Heart right ventricle (tissue), 16 donors: ENCODE data around the gene VANGL1. TPM values are rescaled to one million over a fixed set of nuclear protein-coding genes. Genes with fewer than 3 reads are reported as not detected.

ENCODE experiments used
- ATAC-seq, 8 donors: fragments of 200-7000 bp; cut with Tn5 transposase; one replicate each; pipeline ENCODE4 v1.9.1; 2020; ENCODE audit warnings: mild to moderate bottlenecking in 8 of 8, moderate library complexity in 8 of 8, moderate number of reproducible peaks in 1 of 8
- DNase-seq, 2 donors: peaks; one replicate each; pipeline ENCODE4 v3.0.0-alpha.2; 2020
- H3K27ac ChIP-seq, 10 donors: fragments of 200-600 bp; sonication (generic) in 2 of 10; one replicate each; pipeline versions ENCODE4 v1.5.0 to v1.8.0; 2020 to 2022; ENCODE audit warnings: mild to moderate bottlenecking in 3 of 10
- H3K27me3 ChIP-seq, 7 donors: fragments of 200-600 bp; one replicate each; pipeline ENCODE4 v1.8.0; 2021 to 2022; ENCODE audit warnings: mild to moderate bottlenecking in 2 of 7
- H3K36me3 ChIP-seq, 9 donors: fragments of 200-600 bp; sonication (generic) in 1 of 9; one replicate each; pipeline versions ENCODE4 v1.5.0 to v1.8.0; 2020 to 2022; ENCODE audit warnings: mild to moderate bottlenecking in 2 of 9
- H3K4me1 ChIP-seq, 9 donors: fragments of 200-600 bp; sonication (generic) in 1 of 9; one replicate each; pipeline versions ENCODE4 v1.5.0 to v1.8.0; 2020 to 2022; ENCODE audit warnings: mild to moderate bottlenecking in 4 of 9
- H3K4me3 ChIP-seq, 10 donors: fragments of 200-600 bp; sonication (generic) in 2 of 10; one replicate each; pipeline versions ENCODE4 v1.5.0 to v1.8.0; 2020 to 2022; ENCODE audit warnings: mild to moderate bottlenecking in 7 of 10, moderate library complexity in 2 of 10
- H3K9me3 ChIP-seq, 11 donors: fragments of 200-600 bp in 10 of 11; sonication (generic) in 2 of 11; one replicate each; pipeline versions ENCODE4 v1.5.0 to v1.8.0; 2013 to 2022; ENCODE audit warnings: mild to moderate bottlenecking in 2 of 11, control low read depth in 1 of 11, moderate library complexity in 1 of 11
- CTCF ChIP-seq, 9 donors: fragments of 200-600 bp; sonication (generic) in 2 of 9; IDR thresholded peaks; one replicate each; pipeline versions ENCODE4 v1.5.0 to v1.8.0; 2021 to 2022; ENCODE audit warnings: antibody characterized with exemption in 9 of 9, mild to moderate bottlenecking in 5 of 9, moderate library complexity in 1 of 9
- WGBS, 2 donors: extraction: QIAGEN DNeasy Blood & Tissue Kit; methylation state at CpG; one replicate each; pipeline ENCODE4 v1.1.7; 2013; ENCODE audit warnings: inconsistent platforms in 1 of 2; 5-methylcytosine and 5-hydroxymethylcytosine counted together
- intact Hi-C, 10 donors: fragments of 100-400 bp; cut with DNase I; formaldehyde crosslinking; loops; one replicate each; pipeline versions ENCODE4 v1.11.1 to v1.14.2; 2022
- polyA plus RNA-seq, 2 donors: library from polyadenylated mRNA; stranded (reverse); fragments of 200-250 nt; gene quantifications; one replicate each; pipeline ENCODE4 v1.2.3, GENCODE V29; 2013
- total RNA-seq, 10 donors: library from RNA; stranded (reverse); fragmentation: NEBNext Ultra II Directional in 3 of 10; extraction: Animal tissue kit (Norgen Biotek cat#: 25700) in 3 of 10; gene quantifications; one replicate each; pipeline versions ENCODE4 v1.2.1 to v1.2.4, GENCODE V29; 2021 to 2023
- donor health status: Arrhythmogenic right ventricular cardiomyopathy.
- donor health status: ischemic (EF 13 %, LVEDD 7.1; RV severe dilation, severe dysfunction).
- donor health status: healthy with polysubstance abuse.
- donor health status: DM: no; HTN: yes; CAD: no.
- donor health status: DM: no; HTN: no; CAD: no.
- donor health status: ischemic (EF 25% LVEDD 6.9; RV normal size, moderate dysfunction).
- donor health status: ischemic (EF 25% LVEDD 5.7; RV mildly dilated, moderate dysfunction).
- donor health status: healthy.
- donor health status: DM: yes; HTN: yes; CAD: no.
- donor health status: Ischemic cardiomyopathy.
- donor health status: ischemic (EF 35%, LVEDD 5.7; RV mildly dilated, moderate dysfunction).
- donor health status: nonischemic (EF 11% LVEDD 7.7; RV severe dilation, severe dysfunction).
- donor health status: DM: yes; HTN: yes; CAD: no.
- donor health status: PGD.
- donor health status: ischemic (EF 29% LVEDD 5.4; RV normal size, mild dysfunction).
- donor health status: nonischemic (EF 23%, LVEDD 6.1; RV moderate dilation, normal function).

The VANGL1 gene
- total and polyA plus RNA-seq, 12 donors: 1.7 to 9.8 (median 6.9) TPM

GRCh38 chr1:115719285-115719684 is 77.5 kb downstream of the VANGL1 start:
- intact Hi-C loops: loop anchor here in 3 of 10 donors (5.0 kb wide), 1 partner anchor 43 kb away; no protein-coding TSS in a partner anchor
- no peak for TF ChIP-seq CTCF (IDR thresholded peaks at IDR 0.05)
- 90 to 91% methylated on average over 7 of the region's 7 CpGs for WGBS, 2 donors
- Histone ChIP-seq H3K4me3 (no peak overlapping the region), H3K36me3 (peaks cover 0 to 50% (median 0%) of the 10 kb centered on the region in 9 donors), H3K4me1 (no peaks in the 10 kb centered on the region), H3K27ac (no peak overlapping the region), H3K27me3 (no peaks in the 10 kb centered on the region), H3K9me3 (no peaks in the 10 kb centered on the region)
- DNase-seq: no peak
- ATAC-seq: peak in 1 of 8 donors; percentile 13

- Histone ChIP-seq H3K9me3 (no peaks in the 10 kb centered on the region), H3K4me3 (no peak overlapping the region), H3K27me3 (no peaks in the 10 kb centered on the region), H3K27ac (no peak overlapping the region), H3K36me3 (peaks cover 0 to 50% (median 0%) of the 10 kb centered on the region in 9 donors), H3K4me1 (peaks cover 0 to 28% (median 13%) of the 10 kb centered on the region in 9 donors)
- 81 to 96% methylated on average over 1 of the region's 1 CpG for WGBS, 2 donors
- TF ChIP-seq CTCF (IDR thresholded peaks at IDR 0.05): no peak
- intact Hi-C loops: no loop called here
- ATAC-seq (no peak), DNase-seq (no peak)
These were observed 80.5 kb downstream of the VANGL1 start for GRCh38 chr1:115722221-115722620.

GRCh38 chr1:115723756-115724155 is 82.0 kb downstream of the VANGL1 start:
- H3K27ac ChIP-seq: no peak overlapping the region
- peaks cover 5 to 44% (median 29%) of the 10 kb centered on the region in 9 donors for H3K4me1 ChIP-seq
- H3K4me3 ChIP-seq: no peak overlapping the region
- no peak for TF ChIP-seq CTCF (IDR thresholded peaks at IDR 0.05)
- no peaks in the 10 kb centered on the region for H3K9me3 ChIP-seq
- DNase-seq (no peak), ATAC-seq (no peak)
- H3K36me3 ChIP-seq: peaks cover 0 to 45% (median 0%) of the 10 kb centered on the region in 9 donors
- WGBS, 2 donors: 87 to 88% methylated on average over 5 of the region's 5 CpGs
- intact Hi-C loops: no loop called here
- no peaks in the 10 kb centered on the region for H3K27me3 ChIP-seq

GRCh38 chr1:115725600-115725999 is 83.8 kb downstream of the VANGL1 start:
- WGBS, 2 donors: 61 to 73% methylated on average over 2 of the region's 2 CpGs
- Histone ChIP-seq H3K36me3 (peaks cover 0 to 41% (median 0%) of the 10 kb centered on the region in 9 donors), H3K4me1 (peaks cover 5 to 57% (median 31%) of the 10 kb centered on the region in 9 donors), H3K27me3 (no peaks in the 10 kb centered on the region), H3K4me3 (no peak overlapping the region), H3K27ac (peak overlapping the region in 6 of 10 donors; percentile 9 to 86 (median 25)), H3K9me3 (no peaks in the 10 kb centered on the region)
- no peak for TF ChIP-seq CTCF (IDR thresholded peaks at IDR 0.05)
- intact Hi-C loops: loop anchor here in 1 of 10 donors (5.0 kb wide), 1 partner anchor 37 kb away; no protein-coding TSS in a partner anchor
- DNase-seq (no peak), ATAC-seq (no peak)
